GM12801 (cell line): ENCODE data around the gene CACNA2D4.

Experiments
- TF ChIP-seq, protein P1 (sequence below): IDR thresholded peaks from one replicate; pipeline ENCODE4 v1.5.1; 2011; ENCODE audit warnings: control low read depth; ENCODE audit not compliant: insufficient read length; ENCODE audit errors: extremely low read depth

CACNA2D4 gene

DNA sequence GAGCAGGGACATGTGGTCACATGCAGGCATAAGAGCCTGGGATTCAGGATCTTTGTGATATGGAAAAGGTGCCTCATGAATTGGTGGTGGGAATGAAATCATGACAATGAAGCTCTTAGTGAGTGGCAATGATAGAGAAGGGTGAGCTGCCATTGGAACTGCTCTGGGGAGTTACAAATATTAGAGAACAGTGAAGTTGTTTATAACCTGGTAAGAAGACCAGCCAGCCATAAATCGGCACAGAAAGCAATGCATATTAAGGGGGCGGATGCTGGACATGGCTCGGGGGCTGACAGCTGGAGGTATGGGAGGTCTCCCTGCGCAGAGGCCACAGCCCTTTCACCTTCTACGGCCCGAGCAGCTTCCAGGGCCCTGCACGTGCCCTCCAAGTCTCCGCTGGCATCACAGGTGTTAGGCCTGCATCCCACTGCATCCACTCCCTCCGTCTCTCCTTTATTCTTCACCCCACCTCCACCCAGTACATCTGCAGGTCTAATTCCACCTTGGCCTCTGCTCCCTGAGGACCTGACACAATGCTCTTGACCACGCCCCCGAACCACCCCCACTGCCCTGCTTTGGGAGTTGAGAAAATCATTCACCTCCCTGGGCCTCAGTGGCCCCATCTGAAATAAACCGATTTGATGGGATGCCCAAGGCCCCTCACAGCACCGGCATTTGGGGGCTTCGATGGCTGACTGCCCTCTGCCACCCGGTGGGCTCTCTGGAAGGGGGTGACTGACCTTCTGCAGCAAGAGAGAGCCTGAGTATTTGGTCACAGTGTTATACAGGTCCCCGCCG is 4.1 kb downstream of the CACNA2D4 start:
- TF ChIP-seq, protein P1, sequence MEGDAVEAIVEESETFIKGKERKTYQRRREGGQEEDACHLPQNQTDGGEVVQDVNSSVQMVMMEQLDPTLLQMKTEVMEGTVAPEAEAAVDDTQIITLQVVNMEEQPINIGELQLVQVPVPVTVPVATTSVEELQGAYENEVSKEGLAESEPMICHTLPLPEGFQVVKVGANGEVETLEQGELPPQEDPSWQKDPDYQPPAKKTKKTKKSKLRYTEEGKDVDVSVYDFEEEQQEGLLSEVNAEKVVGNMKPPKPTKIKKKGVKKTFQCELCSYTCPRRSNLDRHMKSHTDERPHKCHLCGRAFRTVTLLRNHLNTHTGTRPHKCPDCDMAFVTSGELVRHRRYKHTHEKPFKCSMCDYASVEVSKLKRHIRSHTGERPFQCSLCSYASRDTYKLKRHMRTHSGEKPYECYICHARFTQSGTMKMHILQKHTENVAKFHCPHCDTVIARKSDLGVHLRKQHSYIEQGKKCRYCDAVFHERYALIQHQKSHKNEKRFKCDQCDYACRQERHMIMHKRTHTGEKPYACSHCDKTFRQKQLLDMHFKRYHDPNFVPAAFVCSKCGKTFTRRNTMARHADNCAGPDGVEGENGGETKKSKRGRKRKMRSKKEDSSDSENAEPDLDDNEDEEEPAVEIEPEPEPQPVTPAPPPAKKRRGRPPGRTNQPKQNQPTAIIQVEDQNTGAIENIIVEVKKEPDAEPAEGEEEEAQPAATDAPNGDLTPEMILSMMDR: no peak

DNA sequence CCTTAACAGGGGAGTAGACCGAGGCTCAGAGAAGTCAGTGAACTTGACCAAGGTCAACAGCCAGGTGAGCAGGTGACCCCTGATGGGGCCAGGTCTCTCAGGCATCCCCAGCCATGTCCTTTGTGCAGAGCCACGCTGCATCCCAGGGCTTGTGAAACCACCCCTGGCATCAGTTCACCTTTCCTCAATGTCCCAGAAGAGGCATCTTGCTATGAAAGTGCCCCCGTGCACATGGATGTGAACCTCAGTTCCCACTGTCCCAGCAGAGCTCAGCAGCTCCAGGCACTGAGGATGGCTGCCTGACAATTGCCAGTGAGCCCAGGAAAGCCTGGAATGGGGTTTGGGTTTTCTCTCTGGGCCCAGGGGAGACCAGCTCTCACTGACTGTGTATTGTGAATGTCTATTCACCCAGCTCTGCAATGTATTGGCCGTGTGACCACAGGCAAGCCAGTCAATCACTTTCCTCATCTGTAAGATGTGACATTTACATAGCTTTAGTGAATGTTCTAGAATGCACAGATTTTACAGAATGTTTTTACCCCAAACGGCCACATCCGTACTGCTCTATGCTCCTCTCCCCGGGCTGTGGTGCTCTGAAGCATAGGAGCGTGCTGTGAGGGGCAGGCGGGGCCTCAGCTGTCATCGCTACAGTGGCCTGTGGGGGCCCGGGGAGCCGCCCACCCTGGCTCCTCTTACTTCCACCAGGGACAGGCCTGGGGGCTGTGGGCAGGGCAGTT is 4.9 kb downstream of the CACNA2D4 start:
- TF ChIP-seq, protein P1: no peak

DNA sequence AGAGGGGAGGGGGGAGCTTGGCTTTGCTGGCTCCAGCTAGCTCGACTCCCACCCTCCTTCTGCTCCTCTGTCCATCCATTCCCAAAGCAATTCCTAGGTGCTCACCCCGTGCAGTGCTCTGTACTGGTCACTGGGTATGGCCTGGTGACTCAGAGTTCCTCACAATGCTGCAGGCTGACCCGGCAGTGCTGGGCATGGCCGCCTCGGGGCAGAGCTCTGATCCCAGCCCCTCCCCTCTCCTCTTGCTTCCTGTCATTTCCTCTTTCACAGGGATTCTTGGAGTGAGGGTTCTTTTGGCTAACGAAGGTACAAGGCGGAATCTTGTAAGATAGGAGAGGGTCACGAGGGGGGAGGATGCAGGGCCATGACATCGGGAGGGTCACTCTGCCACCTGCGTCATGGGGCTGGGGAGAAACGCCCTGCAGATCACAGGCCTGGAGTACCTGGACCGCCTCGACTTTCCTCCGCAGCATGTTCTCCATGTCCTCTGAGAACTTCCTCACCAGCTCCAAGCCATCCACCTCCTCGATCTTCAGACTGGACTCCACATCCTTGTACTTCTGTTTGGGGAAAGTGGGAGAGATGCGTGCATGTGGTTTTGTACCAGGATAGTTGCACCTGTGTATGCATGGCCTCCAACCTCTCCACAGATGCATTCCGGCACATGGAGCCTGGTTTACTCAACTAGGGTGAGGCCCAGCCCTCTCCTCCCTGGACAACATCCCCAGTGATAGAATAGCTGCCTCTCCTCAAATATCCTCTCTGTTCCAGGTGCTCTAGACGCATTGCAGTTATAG is 5.7 kb downstream of the CACNA2D4 start:
- TF ChIP-seq, protein P1: no peak

DNA sequence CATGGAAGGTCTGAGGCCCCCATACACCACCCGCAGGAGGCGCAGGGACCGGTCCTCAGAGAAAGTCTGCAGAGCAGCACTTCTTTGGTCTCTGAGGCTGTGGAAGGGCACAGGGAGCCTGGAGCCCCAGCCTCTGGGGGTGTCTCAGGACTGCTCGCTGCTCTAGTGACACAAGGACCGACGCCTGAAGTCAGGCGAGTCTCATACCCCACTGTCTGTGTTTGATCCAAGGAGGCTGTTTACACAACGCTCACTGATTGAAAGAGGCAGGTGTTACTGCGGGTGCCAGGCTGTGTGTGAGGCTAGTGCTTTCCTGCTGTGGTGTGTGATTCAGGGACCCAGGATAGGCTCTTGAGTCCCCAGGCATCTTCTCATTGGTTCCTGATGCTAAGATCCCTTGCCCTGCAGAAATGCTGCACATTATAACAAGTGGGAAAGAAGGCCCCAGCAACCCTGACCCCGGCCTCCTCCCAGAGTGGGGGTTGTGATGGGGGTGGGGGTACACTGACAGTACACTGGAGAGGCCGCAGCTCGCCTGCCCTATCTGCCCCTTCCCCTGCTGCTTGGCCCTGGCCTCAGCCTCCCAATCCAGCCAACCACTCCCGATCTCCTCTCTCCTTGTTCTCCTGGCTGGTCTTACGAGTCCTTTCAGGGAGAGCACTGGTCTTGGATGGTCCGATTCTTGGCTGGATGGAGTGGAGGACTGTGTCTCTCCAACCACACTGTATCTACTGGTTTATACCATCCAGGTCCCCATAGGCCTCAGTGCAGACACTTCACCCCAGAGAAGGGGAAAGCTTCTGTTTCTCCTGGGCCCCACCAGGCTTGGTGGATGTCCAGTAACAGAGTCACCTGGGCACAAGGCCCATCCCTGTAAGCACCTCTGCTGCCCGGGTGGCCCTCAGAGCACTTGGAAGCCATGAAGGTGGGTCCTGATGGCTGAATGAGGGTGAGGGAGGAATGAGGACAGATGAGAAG is 6.6 kb downstream of the CACNA2D4 start:
- TF ChIP-seq, protein P1: no peak

DNA sequence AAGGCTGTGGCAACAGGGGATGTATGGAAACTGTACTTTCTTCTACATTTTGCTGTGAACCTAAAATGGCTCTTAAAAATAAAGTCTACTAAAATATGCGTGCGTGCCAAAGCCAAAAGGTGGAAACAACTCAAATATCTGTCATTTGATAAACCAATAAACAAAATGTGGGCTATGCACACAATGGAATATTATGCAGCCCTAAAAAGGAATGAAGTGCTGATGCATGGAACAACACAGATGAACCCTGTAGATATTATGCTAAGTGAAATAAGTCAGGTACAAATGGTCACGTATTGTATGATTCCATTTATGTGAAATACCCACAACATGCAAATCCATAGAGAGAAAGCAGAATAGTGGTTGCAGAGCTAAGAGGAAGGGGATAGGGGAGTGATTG is 8.0 kb downstream of the CACNA2D4 start:
- TF ChIP-seq, protein P1: no peak

- TF ChIP-seq, protein P1: no peak
Measured at GRCh38 chr12:1908758-1909157, 9.7 kb downstream of the CACNA2D4 start.
